Fibroblast of lung (primary cell): ENCODE data around the gene FAM117A. TPM values are rescaled to one million over a fixed set of nuclear protein-coding genes. Genes with fewer than 3 reads are reported as not detected.

Experiments
- DNase-seq, 2 donors: peaks; one replicate each; pipeline versions ENCODE4 v3.0.0 to v3.0.0-alpha.2; 2010; ENCODE audit warnings: low read depth in 2 of 2
- H2AFZ ChIP-seq: 2 replicates; pipeline ENCODE4 v1.5.1; 2012; ENCODE audit warnings: low read length, control low read depth, inconsistent platforms
- H3K27ac ChIP-seq: 2 replicates; pipeline ENCODE4 v1.5.1; 2011; ENCODE audit warnings: low read length, control low read depth; ENCODE audit not compliant: insufficient read depth
- H3K27me3 ChIP-seq: 2 replicates; pipeline ENCODE4 v1.5.1; 2011; ENCODE audit warnings: mild to moderate bottlenecking, low read length; ENCODE audit not compliant: control insufficient read depth, insufficient read depth
- H3K36me3 ChIP-seq: 2 replicates; pipeline ENCODE4 v1.5.1; 2011; ENCODE audit warnings: low read length; ENCODE audit not compliant: control insufficient read depth, insufficient read depth
- H3K4me1 ChIP-seq: 2 replicates; pipeline ENCODE4 v1.5.1; 2011; ENCODE audit warnings: low read length; ENCODE audit not compliant: control insufficient read depth, insufficient read depth; ENCODE audit errors: extremely low read depth
- H3K4me2 ChIP-seq: 2 replicates; pipeline ENCODE4 v1.5.1; 2011; ENCODE audit warnings: low read length, control low read depth; ENCODE audit not compliant: insufficient read depth; ENCODE audit errors: extremely low read depth
- H3K4me3 ChIP-seq, 4 experiments: fragments of 200-600 bp in 1 of 4; sonication (generic) in 1 of 4; replicated peaks in 1 of 4; 2 replicates each; pipeline ENCODE4 v1.5.1; 2011 to 2016; ENCODE audit warnings: low read length in 4 of 4, low read depth in 3 of 4, mild to moderate bottlenecking in 3 of 4, control low read depth in 2 of 4, inconsistent platforms in 1 of 4, mixed read lengths in 1 of 4; ENCODE audit not compliant: insufficient read depth in 1 of 4; ENCODE audit errors: control extremely low read depth in 1 of 4
- H3K79me2 ChIP-seq: 2 replicates; pipeline ENCODE4 v1.5.1; 2012; ENCODE audit warnings: mild to moderate bottlenecking, low read length, inconsistent platforms; ENCODE audit not compliant: control insufficient read depth, insufficient read depth
- H3K9ac ChIP-seq: 2 replicates; pipeline ENCODE4 v1.5.1; 2011; ENCODE audit warnings: mild to moderate bottlenecking, low read length, control low read depth; ENCODE audit not compliant: insufficient read depth
- H3K9me3 ChIP-seq: 2 replicates; pipeline ENCODE4 v1.5.1; 2012; ENCODE audit warnings: low read depth, low read length; ENCODE audit not compliant: control insufficient read depth, insufficient read depth
- H4K20me1 ChIP-seq: 2 replicates; pipeline ENCODE4 v1.5.1; 2011; ENCODE audit warnings: low read length; ENCODE audit not compliant: control insufficient read depth, insufficient read depth; ENCODE audit errors: extremely low read depth
- EZH2 ChIP-seq: IDR thresholded peaks from 2 replicates; pipeline ENCODE4 v1.5.1; 2012; ENCODE audit warnings: low read length, control low read depth, mild to moderate bottlenecking; ENCODE audit errors: missing control alignments
- polyA plus RNA-seq, 2 donors: library from polyadenylated mRNA; depleted of rRNA in 1 of 2; stranded (reverse) in 1 of 2; unstranded in 1 of 2; fragments of >200 nt; gene quantifications; 2 replicates each; pipeline ENCODE4 v1.2.1, GENCODE V29; 2011 to 2012; ENCODE audit warnings: missing spikeins in 1 of 2
- total RNA-seq: library from RNA; depleted of rRNA; stranded (reverse); fragments of >200 nt; gene quantifications from 2 replicates; pipeline ENCODE4 v1.2.1, GENCODE V29; 2014
- TF ChIP-seq, protein P1 (sequence below), 2 donors: IDR thresholded peaks in 1 of 2; conservative IDR thresholded peaks in 1 of 2; 1 replicate in 1 of 2; 2 replicates in 1 of 2; pipeline ENCODE4 v1.5.1; 2011 to 2012; ENCODE audit warnings: low read length in 2 of 2, control low read depth in 1 of 2, inconsistent platforms in 1 of 2, low read depth in 1 of 2, mild to moderate bottlenecking in 1 of 2

FAM117A gene
- total and polyA plus RNA-seq, 2 donors (not counting 1 experiment from before 2014, with no cell fraction given): 2.4 to 3.3 TPM

- Histone ChIP-seq H3K4me1 (no peaks in the 10 kb centered on the region), H4K20me1 (no peaks in the 10 kb centered on the region), H3K27ac (no peak overlapping the region), H3K9ac (no peak overlapping the region), H3K79me2 (peaks cover 49% of the 10 kb centered on the region), H3K4me3 (no peak overlapping the region), H3K36me3 (no peaks in the 10 kb centered on the region), H3K4me2 (no peak overlapping the region), H3K27me3 (no peaks in the 10 kb centered on the region), H2AFZ (no peak overlapping the region), H3K9me3 (no peaks in the 10 kb centered on the region)
- no peak for DNase-seq
- no peak for TF ChIP-seq EZH2
- TF ChIP-seq, protein P1, sequence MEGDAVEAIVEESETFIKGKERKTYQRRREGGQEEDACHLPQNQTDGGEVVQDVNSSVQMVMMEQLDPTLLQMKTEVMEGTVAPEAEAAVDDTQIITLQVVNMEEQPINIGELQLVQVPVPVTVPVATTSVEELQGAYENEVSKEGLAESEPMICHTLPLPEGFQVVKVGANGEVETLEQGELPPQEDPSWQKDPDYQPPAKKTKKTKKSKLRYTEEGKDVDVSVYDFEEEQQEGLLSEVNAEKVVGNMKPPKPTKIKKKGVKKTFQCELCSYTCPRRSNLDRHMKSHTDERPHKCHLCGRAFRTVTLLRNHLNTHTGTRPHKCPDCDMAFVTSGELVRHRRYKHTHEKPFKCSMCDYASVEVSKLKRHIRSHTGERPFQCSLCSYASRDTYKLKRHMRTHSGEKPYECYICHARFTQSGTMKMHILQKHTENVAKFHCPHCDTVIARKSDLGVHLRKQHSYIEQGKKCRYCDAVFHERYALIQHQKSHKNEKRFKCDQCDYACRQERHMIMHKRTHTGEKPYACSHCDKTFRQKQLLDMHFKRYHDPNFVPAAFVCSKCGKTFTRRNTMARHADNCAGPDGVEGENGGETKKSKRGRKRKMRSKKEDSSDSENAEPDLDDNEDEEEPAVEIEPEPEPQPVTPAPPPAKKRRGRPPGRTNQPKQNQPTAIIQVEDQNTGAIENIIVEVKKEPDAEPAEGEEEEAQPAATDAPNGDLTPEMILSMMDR (conservative IDR thresholded peaks at IDR 0.05 in 1 of 2, IDR thresholded peaks at IDR 0.05 in 1 of 2; ENCODE audit: low read depth in 1 of 2, low read length in 2 of 2): no peak
Measured at GRCh38 chr17:49670641-49671040, 93.3 kb downstream of the FAM117A start.

- Histone ChIP-seq H3K27ac (no peak overlapping the region), H4K20me1 (no peaks in the 10 kb centered on the region), H3K4me3 (no peak overlapping the region), H2AFZ (no peak overlapping the region), H3K4me2 (no peak overlapping the region), H3K9ac (no peak overlapping the region), H3K36me3 (no peaks in the 10 kb centered on the region), H3K4me1 (no peaks in the 10 kb centered on the region), H3K79me2 (peaks cover 42% of the 10 kb centered on the region), H3K27me3 (no peaks in the 10 kb centered on the region), H3K9me3 (no peaks in the 10 kb centered on the region)
- TF ChIP-seq, protein P1 (conservative IDR thresholded peaks at IDR 0.05 in 1 of 2, IDR thresholded peaks at IDR 0.05 in 1 of 2; ENCODE audit: low read depth in 1 of 2, low read length in 2 of 2): no peak
- no peak for TF ChIP-seq EZH2
- DNase-seq: no peak
Measured at GRCh38 chr17:49670002-49670401, 93.9 kb downstream of the FAM117A start.

DNA sequence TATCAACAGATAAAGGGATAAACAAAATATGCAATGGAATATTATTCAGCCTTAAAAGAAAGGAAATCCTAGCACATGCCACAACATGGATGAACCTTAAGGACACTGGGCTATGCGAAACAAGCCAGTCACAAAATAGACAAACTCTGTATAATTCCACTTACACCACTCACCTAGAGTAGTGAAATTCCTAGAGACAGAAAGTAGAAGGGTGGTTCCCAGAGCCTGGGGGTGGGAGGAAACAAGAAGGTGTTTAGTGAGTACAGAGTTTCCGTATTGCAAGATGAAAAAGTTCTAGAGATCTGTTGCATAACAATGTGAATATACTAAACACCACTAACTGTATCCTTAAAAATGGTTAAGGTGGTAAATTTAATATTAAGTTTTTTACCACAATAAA lies 96.1 kb downstream of the FAM117A start:
- no peaks in the 10 kb centered on the region for H3K36me3 ChIP-seq
- no peaks in the 10 kb centered on the region for H4K20me1 ChIP-seq

More for the DNA sequence above, 96.1 kb downstream of the FAM117A start:
- Histone ChIP-seq H3K9me3 (no peaks in the 10 kb centered on the region), H3K4me1 (no peaks in the 10 kb centered on the region), H3K27ac (no peak overlapping the region), H3K79me2 (peaks cover 33% of the 10 kb centered on the region), H3K9ac (no peak overlapping the region), H3K4me3 (no peak overlapping the region), H3K4me2 (no peak overlapping the region), H2AFZ (no peak overlapping the region), H3K27me3 (no peaks in the 10 kb centered on the region)
- DNase-seq: no peak
- no peak for TF ChIP-seq EZH2
- TF ChIP-seq, protein P1 (conservative IDR thresholded peaks at IDR 0.05 in 1 of 2, IDR thresholded peaks at IDR 0.05 in 1 of 2; ENCODE audit: low read depth in 1 of 2, low read length in 2 of 2): no peak
